Activated CD4-positive, alpha-beta T cell treated with anti-CD3 and anti-CD28 coated beads, Interleukin-2, amount 50 U/mL, for 4 hours (primary cell): ENCODE data around the gene PANK2.

Experiments
- DNase-seq, 2 experiments: peaks; one replicate each; pipeline ENCODE4 v3.0.0-alpha.2; 2020

The PANK2 gene

DNA sequence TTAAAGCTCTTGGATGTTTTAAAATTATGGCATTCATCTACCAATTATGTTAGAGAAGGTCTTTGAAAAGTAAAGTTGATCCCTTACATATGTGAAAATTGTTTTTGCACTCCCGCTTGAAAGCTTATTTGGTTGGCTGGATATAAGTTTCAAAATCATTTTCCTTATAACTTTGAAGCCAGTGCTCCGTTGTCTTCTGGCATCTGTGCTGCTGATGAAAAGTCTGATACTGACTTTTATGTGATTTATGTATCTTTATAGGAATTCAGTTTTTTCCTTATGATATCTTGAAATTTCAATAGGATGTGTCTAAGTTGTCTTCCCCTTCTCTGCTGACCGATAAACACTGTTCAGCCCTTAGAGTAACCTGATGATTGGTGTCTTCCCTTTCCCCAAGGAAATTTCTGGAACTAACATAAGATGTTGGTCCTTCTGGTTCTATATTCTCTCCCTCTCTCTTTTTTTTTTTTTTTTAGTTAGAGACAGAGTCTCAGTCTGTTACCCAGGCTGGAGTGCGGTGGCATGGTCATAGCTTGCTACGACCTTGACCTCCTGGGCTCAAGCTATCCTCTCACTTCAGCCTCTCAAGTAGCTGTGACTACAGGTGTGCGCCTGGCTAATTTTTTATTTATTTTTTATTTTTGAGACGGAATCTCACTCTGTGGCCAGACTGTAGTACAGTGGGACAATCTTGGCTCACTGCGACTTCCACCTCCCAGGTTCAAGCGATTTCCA is 12.7 kb downstream of the PANK2 start:
- DNase-seq, result no peak

DNA sequence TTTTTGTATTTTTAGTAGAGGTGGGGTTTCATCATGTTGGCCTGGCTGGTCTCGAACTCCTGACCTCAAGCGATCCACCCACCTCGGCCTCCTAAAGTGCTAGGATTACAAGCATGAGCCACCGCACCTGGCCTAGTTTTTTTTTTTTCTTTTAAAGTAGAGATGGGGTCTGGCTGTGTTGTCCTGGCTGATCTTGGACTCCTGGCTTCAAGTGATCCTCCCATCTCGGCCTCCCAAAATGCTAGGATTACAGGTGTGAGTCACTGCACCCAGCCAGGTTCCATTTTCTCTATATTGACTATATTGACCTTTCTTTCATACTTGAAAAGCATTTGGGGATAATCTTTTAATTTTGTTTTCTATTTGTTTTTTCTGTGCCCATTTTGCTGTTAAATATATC is 13.3 kb downstream of the PANK2 start:
- no peak for DNase-seq

DNA sequence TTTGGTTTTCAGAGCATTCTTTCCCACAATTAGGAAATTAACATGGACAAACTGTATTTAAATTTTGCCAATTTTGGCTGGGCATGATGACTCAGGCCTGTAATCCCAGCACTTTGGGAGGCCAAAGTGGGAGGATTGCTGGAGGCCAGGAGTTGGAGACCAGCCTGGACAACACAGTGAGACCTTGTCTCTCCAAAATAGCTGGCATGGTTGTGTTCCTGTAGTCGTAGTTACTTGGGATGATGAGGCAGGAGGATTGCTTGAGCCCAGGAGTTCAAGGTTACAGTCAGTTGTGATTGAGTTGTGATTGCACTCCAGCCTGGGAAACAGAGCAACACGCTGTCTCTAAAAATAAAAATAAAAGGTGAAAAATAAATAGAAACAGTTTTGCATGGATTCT is 15.0 kb downstream of the PANK2 start:
- DNase-seq, result no peak

DNA sequence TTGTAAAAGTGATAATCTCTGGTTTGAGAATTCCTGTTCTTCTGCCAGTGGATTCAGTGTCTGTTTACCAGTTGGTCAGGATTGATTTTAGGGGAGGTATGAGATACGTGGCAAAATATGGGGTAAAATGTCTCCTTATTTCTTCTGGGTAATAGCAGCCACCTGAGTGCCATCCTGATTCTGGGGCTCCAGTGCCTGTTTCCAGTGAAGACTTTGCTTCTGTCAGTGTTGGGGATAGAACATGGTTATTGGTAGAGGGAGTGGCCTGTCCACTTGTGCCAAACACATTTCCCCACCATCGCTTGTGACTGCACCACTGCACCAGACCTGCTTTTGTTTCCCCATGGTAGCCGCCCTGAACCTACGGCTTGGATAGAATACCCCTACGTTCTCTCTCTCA is 15.7 kb downstream of the PANK2 start:
- no peak for DNase-seq

DNA sequence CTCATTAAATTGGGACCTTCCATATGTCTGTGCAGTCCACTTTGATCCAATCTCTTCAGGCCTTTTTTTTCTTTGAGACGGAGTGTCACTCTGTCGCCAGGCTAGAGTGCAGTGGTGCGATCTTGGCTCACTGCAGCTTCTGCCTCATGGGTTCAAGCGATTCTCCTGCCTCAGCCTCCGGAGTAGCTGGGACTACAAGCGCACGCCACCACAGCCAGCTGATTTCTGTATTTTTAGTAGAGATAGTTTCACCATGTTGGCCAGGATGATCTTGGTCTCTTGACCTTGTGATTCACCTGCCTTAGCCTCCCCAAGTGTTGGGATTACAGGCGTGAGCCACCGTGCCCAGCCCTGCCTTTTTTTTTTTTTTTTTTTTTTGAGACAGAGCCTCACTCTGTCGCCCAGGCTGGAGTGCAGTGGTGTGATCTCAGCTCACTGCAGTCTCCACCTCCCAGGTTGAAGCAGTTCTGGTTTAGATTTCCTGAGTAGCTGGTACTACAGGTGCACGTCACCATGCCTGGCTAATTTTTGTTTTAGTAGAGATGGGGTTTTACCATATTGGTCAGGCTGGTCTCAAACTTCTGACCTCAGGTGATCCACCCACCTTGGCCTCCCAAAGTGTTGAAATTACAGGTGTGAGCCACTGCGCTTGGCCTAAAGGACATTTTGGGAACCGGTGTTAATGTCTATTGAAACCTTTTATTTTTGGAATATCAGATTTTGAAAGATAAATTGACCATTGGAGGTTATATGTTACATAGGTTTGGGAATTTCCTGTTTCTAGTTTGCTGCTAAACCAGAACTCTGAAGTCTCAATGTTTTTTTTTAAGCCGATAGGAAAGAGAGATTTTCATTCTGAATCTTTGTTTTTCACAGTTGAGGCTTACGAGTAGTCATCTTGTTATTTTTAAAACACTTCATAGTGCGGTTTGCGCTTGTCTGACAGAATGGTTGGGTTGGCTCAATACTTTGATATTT is 17.8 kb downstream of the PANK2 start:
- peak in 1 of 2 experiments; percentile 19 for DNase-seq

DNA sequence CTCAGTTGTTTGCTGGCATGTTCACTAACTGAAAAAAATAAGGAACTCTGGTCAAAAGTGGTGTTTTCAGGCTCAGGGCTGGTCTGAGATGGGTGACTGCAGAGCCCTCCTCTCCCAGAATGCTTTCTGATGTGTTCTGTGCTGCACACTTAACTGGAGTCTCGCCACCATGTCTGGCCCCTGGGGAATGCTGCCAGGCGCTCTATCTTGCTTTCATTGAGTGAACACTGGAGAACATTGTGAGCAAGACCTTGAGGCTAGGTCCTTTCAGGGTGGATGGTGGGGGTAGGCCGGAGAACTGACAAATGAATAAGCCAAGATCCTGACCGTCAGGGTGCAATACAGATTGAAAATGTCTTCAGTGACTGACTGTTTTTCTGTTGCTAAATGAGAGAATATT is 19.5 kb downstream of the PANK2 start:
- no peak for DNase-seq

DNA sequence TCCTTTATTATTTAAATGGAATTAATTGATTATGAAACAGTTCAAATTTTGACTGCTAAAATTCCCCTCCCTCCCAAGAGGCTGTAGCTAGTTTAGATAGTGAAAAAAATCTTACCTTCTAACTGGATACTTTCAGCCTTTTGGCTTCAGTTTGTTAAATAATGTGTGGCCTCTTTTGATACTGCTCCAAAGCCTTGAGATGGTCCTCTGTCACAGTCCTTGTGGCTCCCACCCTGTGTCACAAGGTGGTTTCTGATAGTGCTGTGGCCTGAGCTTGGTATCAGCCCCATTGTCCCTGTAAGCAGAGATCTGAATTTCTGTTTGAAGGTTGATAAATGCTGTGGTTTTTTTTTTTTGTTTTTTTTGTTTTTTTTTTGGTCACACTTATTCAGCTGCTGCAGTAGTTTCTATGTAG is 20.8 kb downstream of the PANK2 start:
- no peak for DNase-seq

DNA sequence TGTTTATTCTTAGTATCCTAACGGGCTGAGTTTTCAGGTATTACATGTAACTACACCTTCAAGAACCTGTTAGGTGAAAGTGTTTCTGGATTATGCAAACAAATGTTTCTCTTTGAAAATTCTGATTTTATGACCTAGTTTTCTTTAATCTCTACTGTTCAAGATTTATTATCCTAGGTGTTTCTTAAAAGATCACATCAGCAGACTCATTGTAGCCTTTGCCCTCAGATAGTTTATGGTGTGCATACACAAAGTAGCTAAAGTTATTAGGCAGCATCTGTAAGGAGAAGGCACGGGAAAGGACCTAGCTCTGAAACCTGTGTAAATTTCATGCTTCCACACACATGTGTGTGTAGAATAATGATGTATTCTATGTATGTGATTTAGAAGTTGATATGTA is 21.7 kb downstream of the PANK2 start:
- no peak for DNase-seq

DNA sequence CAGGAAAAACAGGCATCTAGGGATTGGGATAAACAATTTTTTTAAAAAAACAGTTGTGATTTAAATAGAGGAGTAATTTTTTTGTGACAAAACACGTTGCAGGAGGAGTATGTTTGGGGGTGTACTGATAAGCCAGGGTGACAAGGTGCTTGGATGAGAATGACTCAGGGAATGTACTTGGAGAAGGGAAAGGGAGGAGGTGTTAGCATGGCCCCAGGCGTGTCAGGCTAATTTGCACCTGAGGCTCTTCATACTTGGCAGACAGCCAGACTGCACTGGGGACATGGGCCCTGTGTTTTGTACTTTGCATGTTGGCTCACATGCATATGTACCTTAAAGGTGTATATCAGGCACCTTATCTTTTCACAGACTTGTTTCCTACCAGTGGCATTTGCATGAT is 22.8 kb downstream of the PANK2 start:
- no peak for DNase-seq

DNA sequence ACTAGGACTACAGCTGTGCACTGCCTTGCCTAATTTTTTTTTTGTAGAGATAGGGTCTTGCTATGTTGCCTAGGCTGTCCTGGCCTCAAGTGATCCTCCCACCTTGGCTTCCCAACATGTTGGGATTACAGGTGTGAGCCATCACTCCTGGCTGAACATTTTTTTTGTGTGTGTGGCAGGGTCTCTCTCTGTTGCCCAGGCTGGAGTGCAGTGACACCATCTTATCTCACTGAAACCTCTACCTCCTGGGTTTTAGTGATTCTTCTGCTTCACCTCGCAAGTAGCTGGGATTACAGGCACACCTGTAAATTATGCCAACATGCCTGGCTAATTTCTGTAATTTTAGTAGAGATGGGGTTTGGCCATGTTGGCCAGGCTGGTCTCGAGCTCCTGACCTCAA is 25.3 kb downstream of the PANK2 start:
- DNase-seq, result no peak

DNA sequence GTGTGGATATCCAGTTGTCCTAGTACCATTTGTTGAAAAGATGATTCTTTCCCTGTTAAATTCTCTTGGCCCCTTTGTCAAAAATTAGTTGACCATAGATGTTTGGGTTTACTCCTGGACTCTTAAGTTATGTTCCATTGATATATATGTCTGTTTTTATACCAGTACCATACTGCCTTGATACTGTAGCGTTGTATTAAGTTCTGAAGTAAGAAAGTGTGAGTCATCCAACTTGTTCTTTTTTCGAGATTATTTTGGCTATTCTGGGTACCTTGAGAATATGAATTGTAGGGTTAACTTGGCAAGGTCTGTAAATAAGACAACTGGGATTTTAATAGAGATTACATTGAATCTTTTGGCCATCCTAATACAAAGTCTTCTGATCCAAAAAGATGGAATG is 26.5 kb downstream of the PANK2 start:
- DNase-seq, result no peak

DNA sequence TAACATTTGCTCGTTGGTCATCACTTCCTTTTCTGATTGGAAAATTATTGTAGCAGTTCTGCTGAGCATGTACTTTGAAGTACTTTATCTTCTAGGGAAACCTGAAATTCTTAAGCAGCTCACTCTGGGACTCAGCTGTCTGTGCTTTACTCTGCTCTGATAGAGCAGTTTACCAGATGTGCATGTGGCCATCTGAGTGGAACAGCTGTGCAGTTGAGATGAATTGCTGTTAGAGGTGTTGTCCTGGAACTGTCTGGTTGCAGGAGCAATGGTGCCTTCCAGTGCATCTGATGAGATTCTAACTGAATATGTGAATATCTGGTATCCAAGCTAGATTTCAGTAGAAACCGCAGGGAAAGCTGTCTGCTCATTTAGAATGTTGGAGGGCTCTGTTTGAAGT is 27.2 kb downstream of the PANK2 start:
- DNase-seq, result no peak

DNA sequence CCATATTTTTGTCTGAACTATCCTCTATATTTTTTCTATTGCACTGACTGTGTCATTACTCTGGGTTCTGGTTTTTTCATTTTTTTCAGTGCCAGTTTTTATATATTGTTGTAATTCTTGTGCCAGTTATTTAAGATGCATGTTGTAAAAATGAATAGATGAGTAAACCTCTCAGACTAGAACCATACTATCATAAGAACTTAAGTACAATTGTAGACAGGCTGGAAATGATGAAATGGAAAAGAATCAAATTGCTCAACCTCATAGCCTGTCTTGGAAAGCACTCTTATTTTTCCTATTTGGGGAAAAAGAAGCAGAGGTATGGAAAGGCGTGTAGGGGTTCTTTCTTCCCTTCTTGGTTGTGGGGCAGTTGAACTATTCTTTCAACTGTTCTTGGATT is 30.2 kb downstream of the PANK2 start:
- DNase-seq, result no peak

DNA sequence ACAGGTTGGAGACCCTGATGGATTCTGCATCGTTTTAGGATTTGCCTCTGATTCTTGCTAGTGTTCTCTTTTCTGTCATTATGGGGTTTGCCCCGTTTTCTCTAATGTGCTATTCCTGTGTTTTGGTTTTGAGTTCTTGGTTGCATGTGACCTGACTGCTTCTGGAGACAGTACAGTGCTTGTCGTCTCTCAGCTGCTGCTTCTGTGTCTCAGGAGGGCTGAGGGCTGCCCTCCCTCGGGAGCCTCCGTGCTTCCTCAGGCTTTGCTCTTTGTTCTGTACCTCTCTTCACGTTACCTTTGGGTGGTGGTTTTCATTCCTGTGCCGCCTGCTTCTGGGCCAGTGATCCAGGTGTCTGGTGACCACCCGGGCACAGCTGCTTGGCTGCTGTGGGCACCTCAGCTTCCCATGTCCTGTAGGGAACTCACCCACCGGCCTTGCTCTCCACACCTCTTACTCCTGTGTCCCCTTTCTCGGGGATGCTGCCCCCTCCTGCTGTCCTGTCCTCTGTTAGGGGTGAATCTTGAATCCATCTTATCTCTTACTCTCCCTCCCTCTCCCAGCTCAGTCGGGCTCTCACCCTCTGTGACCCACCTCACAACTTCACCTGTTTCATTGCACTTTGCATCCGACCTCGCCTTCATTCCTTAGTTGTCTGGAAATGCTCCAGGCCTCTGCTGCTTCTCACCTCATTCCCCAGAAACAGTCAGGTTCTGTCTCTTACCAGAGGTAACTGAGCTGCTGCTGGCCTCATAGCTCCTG is 33.2 kb downstream of the PANK2 start:
- DNase-seq, result no peak

DNA sequence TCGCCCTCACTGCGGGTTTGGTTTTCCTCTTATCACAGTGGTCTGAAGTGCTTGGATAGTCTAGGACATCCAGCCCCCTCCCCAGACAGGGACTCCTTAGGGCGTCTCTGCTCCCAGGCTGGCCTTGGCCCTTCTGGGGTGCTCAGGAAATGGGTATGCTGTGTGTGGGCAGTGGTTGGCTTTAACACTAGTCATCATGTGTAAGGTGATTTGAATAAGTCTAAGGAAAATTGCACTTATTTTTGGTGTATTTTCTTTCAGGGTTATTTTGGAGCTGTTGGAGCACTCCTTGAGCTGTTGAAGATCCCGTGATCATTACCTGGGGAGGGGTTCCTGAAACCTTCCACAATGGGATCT is 33.8 kb downstream of the PANK2 start:
- no peak for DNase-seq

DNA sequence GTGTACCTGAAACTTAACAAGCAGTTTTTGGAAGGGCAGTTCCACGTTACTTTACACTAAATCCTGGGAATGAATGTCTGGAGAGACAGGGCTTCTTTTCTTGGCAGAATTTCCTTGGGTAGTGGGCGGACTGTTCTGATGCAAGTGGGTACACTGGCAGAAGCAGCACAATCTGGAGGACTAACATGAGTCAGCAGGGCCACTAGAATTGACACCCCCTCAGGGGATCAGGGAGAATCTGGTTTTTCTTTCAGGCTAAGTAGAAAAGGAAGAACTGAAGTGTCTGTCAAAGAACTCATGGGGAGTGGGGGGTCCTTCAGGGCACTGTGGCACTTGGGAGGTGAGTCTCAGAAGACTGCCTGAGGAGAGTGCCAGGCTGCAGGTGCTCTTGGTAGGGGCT is 34.6 kb downstream of the PANK2 start:
- no peak for DNase-seq

DNA sequence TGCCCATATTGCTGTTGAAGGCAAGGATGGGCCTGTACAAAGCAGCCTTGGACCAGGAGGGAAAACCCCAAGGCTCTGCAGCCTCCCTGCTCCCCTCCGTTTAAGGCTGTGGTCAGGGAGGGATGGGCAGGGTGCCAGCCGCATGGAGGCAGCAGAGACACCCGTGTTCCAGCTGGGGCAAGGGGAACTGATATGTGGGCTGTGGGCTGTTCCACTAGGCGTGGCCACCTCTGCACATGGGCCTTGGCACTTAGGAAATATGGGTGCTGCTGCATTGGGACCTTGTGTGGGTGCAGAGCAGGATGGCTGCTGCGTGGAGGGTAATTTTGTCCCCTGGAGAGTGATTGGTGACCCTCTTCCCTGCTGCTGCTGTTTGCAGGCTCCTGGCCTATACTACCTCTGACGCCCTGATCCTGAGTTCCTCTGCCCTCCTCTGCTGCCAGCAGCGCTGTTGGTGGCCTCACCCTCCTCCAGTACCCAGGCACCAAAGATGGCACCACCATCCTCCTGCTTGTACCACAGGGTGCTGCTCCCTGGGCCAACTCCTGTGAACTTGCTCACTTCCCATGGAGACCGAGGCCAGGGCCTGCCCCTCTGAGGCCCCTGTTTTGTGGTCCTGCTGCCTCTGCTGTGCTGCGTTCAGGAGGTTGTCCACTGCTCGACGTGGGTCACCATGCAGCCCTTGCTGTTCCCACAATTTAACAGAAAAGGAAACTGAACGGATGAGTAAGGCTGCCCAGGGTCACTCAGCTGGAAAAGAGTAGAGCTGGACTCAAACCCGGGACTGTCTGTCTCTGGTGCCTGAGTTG is 35.3 kb downstream of the PANK2 start:
- no peak for DNase-seq

DNA sequence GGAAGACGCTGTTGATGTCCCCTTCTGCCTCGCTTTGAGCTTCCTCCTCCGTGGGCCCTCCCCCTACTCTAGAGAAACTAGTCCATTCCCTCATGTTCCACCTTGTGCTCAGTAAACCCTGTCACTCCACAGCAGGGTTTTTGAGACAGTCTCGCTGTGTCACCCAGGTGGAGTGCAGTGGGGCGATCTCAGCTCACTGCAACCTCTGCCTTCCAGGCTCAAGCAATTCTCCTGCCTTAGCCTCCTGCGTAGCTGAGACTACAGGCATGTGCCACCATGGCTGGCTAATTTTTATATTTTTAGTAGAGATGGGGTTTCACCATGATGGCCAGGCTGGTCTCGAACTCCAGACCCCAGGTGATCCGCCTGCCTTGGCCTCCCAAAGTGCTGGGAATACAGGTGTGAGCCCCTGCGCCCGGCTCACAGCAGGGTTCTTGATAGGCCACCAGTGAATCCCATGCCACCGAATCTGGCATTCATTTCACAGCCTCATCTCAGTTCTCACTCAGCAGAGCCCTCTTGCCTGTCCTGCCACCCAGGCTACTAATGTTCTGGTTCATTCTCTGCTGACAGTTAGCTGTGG is 36.0 kb downstream of the PANK2 start:
- no peak for DNase-seq

DNA sequence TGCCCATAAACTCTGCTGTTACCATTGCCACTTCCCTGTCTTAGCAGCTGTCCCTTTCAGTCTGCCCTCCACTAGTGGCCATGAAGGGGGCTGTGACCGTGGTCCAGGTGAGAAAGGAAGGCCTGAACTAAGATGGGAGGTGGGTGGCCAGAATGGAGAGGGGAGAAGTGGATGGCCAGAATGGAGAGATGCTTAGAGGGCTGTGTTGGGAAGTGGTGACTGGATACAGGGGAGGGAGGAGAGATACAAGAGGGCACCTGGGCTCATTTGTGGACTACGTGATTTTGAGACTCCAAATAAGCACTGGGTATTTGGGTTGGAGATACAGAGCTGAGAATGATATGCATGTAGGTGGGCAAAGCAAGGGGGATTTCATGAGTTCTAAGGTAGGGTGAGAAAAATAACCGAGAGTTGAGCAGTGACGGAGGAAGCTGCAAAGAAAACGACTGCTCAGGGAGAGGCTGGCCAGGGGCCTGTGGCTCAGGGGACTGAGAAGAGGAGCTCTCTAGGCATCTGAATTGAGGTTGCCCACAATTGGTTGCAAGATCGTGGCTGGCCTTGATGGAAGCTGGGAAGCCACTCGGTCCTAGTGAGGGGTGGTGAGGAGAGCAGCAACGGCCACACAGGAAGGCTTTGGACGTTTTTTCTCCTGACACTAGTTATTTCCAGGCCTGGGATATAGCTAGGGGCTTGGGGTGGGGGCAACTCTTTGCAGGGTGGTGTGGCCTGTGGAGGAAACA is 36.9 kb downstream of the PANK2 start:
- DNase-seq, result no peak

DNA sequence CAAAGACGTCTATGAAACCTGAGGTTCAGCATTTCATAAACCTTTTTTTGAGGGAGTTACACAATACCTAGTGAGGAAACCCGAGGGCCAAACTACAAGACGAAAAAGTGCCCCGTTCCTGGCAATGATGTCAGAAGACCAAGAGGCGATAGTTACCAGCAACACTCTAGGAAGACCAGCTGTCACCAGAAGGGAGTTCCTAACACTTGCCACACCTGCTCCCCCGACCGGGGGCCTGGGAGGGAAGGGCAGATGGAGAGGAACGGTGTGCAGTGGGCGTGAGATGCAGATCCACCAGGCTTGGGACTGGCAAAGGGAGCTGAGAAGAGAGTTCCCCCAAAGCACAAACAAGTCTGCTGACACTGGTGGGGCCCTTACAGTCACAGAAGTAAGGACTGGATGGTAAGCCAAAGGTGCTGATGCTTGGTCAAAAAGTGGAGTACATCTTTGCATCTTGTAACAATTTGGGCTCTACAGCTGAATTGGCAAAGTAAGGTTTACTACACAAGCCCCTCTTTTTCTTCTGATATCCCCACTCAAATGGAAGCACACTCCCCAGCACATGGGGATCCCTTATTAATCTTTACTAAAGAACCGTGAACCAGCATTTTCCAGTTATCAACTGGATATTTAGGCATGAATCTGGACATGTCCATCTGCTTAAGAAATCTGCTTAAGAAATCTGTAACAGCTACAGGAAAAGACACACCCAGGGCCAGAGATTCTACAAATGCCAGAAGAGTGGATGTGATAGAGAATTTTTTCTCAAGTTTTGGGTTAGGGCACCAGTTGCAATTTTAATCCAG is 38.5 kb downstream of the PANK2 start:
- no peak for DNase-seq

DNA sequence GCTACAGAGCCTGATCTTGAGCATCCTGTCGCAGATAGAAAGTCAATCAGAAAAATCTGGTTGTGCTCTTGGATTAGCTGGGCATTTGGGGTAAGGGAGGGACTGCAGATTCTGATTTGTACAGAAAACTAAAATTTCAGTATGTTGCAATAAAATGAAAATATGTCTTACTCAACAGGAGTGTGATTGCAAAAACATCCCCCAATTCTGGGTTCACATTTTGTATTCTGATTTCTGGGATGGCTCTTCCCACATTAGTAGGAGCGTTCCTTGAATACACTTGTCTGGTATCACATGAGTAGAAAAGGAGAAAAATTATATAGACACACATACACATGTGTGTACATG is 40.5 kb downstream of the PANK2 start:
- DNase-seq, result no peak
